Transverse colon (tissue), 4 donors: ENCODE measurements around the gene PLEKHJ1. TPM values are rescaled to one million over a fixed set of nuclear protein-coding genes. Genes with fewer than 3 reads are reported as not detected.

Experiments used
- DNase-seq: peaks from one replicate; pipeline ENCODE4 v3.0.0-alpha.2; 2019
- H3K27ac ChIP-seq, 4 donors: fragments of 200-600 bp; sonication (generic); 2 replicates each; pipeline ENCODE4 v1.5.1; 2016 to 2018; ENCODE audit warnings: inconsistent platforms in 4 of 4
- H3K27me3 ChIP-seq: fragments of 200-600 bp; sonication (generic); 2 replicates; pipeline ENCODE4 v1.5.1; 2017; ENCODE audit warnings: inconsistent platforms
- H3K36me3 ChIP-seq, 4 donors: fragments of 200-600 bp; sonication (generic); 2 replicates each; pipeline ENCODE4 v1.5.1; 2017 to 2019; ENCODE audit warnings: inconsistent platforms in 4 of 4
- H3K4me1 ChIP-seq, 4 donors: fragments of 200-600 bp; sonication (generic); 2 replicates each; pipeline ENCODE4 v1.5.1; 2017 to 2020; ENCODE audit warnings: inconsistent platforms in 4 of 4
- H3K4me3 ChIP-seq, 4 donors: fragments of 200-600 bp; sonication (generic); 1 replicate in 1 of 4; 2 replicates in 3 of 4; pipeline versions ENCODE4 v1.5.1 to v1.6.1; 2017 to 2019; ENCODE audit warnings: inconsistent platforms in 4 of 4
- H3K9me3 ChIP-seq, 2 donors: fragments of 200-600 bp; sonication (generic); 2 replicates each; pipeline ENCODE4 v1.5.1; 2017 to 2019; ENCODE audit warnings: inconsistent platforms in 2 of 2
- CTCF ChIP-seq, 5 experiments: fragments of 200-600 bp in 3 of 5; fragments of 450-650 bp in 2 of 5; sonication (generic) in 3 of 5; IDR thresholded peaks; 1 replicate in 2 of 5; 2 replicates in 3 of 5; pipeline ENCODE4 v1.5.1; 2016 to 2017; ENCODE audit warnings: antibody characterized with exemption in 5 of 5, inconsistent platforms in 3 of 5, mild to moderate bottlenecking in 2 of 5, moderate library complexity in 1 of 5
- EP300 ChIP-seq: sonication (generic); formaldehyde crosslinking; IDR thresholded peaks from one replicate; pipeline ENCODE4 v1.6.1; 2017; ENCODE audit warnings: antibody characterized with exemption, low read depth
- POLR2A ChIP-seq: fragments of 450-650 bp; IDR thresholded peaks from one replicate; pipeline ENCODE4 v1.6.1; 2016; ENCODE audit warnings: antibody characterized with exemption, mild to moderate bottlenecking, moderate library complexity
- POLR2AphosphoS5 ChIP-seq, 3 donors: sonication (generic); formaldehyde crosslinking; IDR thresholded peaks; one replicate each; pipeline ENCODE4 v1.6.1; 2016; ENCODE audit warnings: antibody characterized with exemption in 3 of 3
- WGBS, 2 donors: methylation state at CpG; one replicate each; pipeline ENCODE4 v1.1.5; 2018; ENCODE audit warnings: low coverage in 1 of 2; 5-methylcytosine and 5-hydroxymethylcytosine counted together
- in situ Hi-C, 4 donors: fragments of 200-750 bp; cut with MboI; loops; one replicate each; pipeline versions ENCODE4 v1.15.0 to v1.15.1; 2017; ENCODE audit warnings: low sequenced_read_pairs in 3 of 4, low pct_ligation_motif_present in 1 of 4, low pct_unique_long_range_greater_than_20kb in 1 of 4
- intact Hi-C: fragments of 100-400 bp; cut with DNase I; formaldehyde crosslinking; loops from one replicate; pipeline ENCODE4 v1.15.1; 2023; ENCODE audit warnings: low total_unique reads
- total RNA-seq, 4 donors: library from RNA; depleted of rRNA; stranded (reverse); fragments of >200 nt; gene quantifications; one replicate each; pipeline ENCODE4 v1.1.0, GENCODE V29; 2016

PLEKHJ1 gene
- total RNA-seq, 4 donors from 2014 or later = 184 to 332 (median 254) TPM

GRCh38 chr19:2237869-2238153 lies 1.7 kb upstream of the PLEKHJ1 start:
- Histone ChIP-seq H3K4me3 (peak overlapping the region in 3 of 4 donors; percentile 85 to 98 (median 95)), H3K27ac (peak overlapping the region; percentile 96 to 99 (median 98)), H3K4me1 (peaks cover 53 to 81% (median 75%) of the 10 kb centered on the region in 4 donors), H3K9me3 (no peaks in the 10 kb centered on the region), H3K36me3 (peaks cover 0 to 5% (median 0%) of the 10 kb centered on the region in 4 donors), H3K27me3 (no peaks in the 10 kb centered on the region)
- intact Hi-C loops = loop anchor here (2.0 kb wide), 1 partner anchor 35 kb away; no protein-coding TSS in a partner anchor
- in situ Hi-C loops = no loop called here
- WGBS, 2 donors = 66 to 94% methylated on average over 6 of the region's 6 CpGs
- DNase-seq = no peak
- TF ChIP-seq POLR2A (no peak), EP300 (no peak), POLR2AphosphoS5 (IDR thresholded peaks at IDR 0.05) (no peak), CTCF (IDR thresholded peaks at IDR 0.05) (no peak)

DNA sequence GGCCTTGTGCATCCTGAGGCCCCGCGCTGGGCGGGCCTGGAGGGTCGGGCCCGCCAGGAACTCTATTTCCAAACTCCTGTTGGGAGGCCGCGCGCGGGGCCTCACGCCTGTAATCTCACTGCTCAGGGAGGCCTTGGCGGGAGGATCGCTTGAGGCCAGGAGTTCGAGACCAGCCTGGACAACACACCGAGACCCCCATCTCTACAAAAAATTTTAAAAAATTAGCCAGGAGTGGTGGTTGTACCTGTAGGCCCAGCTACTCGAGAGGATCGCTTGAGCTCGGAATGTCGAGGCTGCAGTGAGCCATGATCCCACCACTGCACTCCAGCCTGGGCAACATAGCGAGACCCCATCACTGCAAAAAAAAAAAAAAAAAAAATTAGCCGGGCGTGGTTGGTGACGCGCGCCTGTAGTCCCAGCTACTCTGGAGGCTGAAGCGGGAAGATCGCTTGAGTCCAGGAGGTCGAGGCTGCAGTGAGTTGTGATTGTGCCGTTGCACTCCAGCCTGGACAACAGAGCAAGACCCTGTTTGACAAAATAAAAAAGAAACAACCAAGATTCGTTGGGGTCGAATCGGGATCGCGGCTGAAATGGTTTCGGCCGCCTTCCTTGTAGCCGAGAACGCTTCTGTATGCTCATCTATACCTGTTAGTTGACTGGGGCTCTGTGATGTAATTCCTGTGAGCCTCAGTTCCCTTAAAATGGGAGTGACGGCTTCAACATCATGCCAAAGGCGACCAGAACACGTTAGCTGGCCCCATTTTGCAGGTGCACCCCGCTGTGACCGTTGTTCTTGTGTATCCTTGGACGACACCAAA lies 1.1 kb upstream of the PLEKHJ1 start:
- WGBS, 2 donors = 40 to 52% methylated on average over 13 to 41 of the region's 43 CpGs
- Histone ChIP-seq H3K4me3 (peak overlapping the region; percentile 51 to 98 (median 90)), H3K9me3 (no peaks in the 10 kb centered on the region), H3K27ac (peak overlapping the region; percentile 96 to 99 (median 98)), H3K4me1 (peaks cover 52 to 75% (median 72%) of the 10 kb centered on the region in 4 donors), H3K36me3 (peaks cover 0 to 5% (median 0%) of the 10 kb centered on the region in 4 donors), H3K27me3 (no peaks in the 10 kb centered on the region)
- intact Hi-C loops (loop anchor here (2.0 kb wide), 1 partner anchor 36 kb away; no protein-coding TSS in a partner anchor), in situ Hi-C loops (no loop called here)
- no peak for DNase-seq
- TF ChIP-seq CTCF (IDR thresholded peaks at IDR 0.05) = no peak
- no peak for TF ChIP-seq POLR2AphosphoS5 (IDR thresholded peaks at IDR 0.05)
- TF ChIP-seq POLR2A = no peak
- TF ChIP-seq EP300 = no peak

DNA sequence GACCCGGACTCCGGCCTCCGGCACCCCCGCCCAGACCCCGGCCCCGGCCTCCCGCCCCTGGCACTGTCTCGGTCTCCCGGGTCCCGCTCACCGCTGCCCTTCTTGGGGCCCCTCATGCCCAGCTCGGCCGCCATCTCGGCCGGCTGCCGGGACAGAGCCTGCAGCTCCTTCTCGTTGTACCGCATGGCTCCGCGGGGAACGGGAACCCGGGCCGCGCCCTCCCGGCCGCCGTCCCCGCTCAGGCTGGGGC lies 140 bp downstream of the PLEKHJ1 start:
- H3K36me3 ChIP-seq = peaks cover 0 to 5% (median 0%) of the 10 kb centered on the region in 4 donors
- no peak for DNase-seq
- no peaks in the 10 kb centered on the region for H3K27me3 ChIP-seq
- in situ Hi-C loops = no loop called here
- WGBS, 2 donors = 2% methylated on average over 9 of the region's 28 CpGs; no CpG with 5 or more reads in 1 of the 2 donors
- intact Hi-C loops = loop anchor here (2.0 kb wide), 1 partner anchor 37 kb away; no protein-coding TSS in a partner anchor
- H3K4me1 ChIP-seq = peaks cover 39 to 62% (median 59%) of the 10 kb centered on the region in 4 donors
- peak overlapping the region; percentile 72 to 98 (median 90) for H3K4me3 ChIP-seq
- H3K27ac ChIP-seq = peak overlapping the region; percentile 96 to 99 (median 98)
- peak; percentile 72 for TF ChIP-seq POLR2AphosphoS5 (IDR thresholded peaks at IDR 0.05)
- no peak for TF ChIP-seq EP300
- TF ChIP-seq POLR2A = no peak
- TF ChIP-seq CTCF (IDR thresholded peaks at IDR 0.05) = no peak
- no peaks in the 10 kb centered on the region for H3K9me3 ChIP-seq

GRCh38 chr19:2235381-2236063 lies 607 bp downstream of the PLEKHJ1 start:
- peak overlapping the region; percentile 72 to 98 (median 90) for H3K4me3 ChIP-seq
- peak; percentile 86 for DNase-seq
- no peaks in the 10 kb centered on the region for H3K27me3 ChIP-seq
- peaks cover 0 to 5% (median 0%) of the 10 kb centered on the region in 4 donors for H3K36me3 ChIP-seq
- intact Hi-C loops (loop anchor here (2.0 kb wide), 1 partner anchor 37 kb away; no protein-coding TSS in a partner anchor), in situ Hi-C loops (no loop called here)
- no peaks in the 10 kb centered on the region for H3K9me3 ChIP-seq
- WGBS, 2 donors = 1% methylated on average over 43 of the region's 48 CpGs; no CpG with 5 or more reads in 1 of the 2 donors
- TF ChIP-seq POLR2AphosphoS5 (IDR thresholded peaks at IDR 0.05) (peak; percentile 42 to 84 (median 81)), POLR2A (peak; percentile 79), EP300 (no peak), CTCF (IDR thresholded peaks at IDR 0.05) (peak in 2 of 5 experiments; percentile 23 to 43)
- peak overlapping the region; percentile 96 to 99 (median 98) for H3K27ac ChIP-seq
- peaks cover 35 to 58% (median 54%) of the 10 kb centered on the region in 4 donors for H3K4me1 ChIP-seq
